Stomach (tissue), 9 donors: ENCODE measurements around the gene PDXDC1. TPM values are rescaled to one million over a fixed set of nuclear protein-coding genes. Genes with fewer than 3 reads are reported as not detected.
"Not testable (repeated sequence)": the region's sequence is repeated elsewhere in the genome, so short reads cannot be mapped to it uniquely, and the experiment has no call there.

Experiments
- DNase-seq, 2 donors: peaks; one replicate each; pipeline versions ENCODE4 v3.0.0 to v3.0.0-alpha.2; 2013 to 2019
- H3K27ac ChIP-seq, 5 donors: fragments of 200-600 bp in 4 of 5; sonication (generic) in 4 of 5; one replicate each; pipeline ENCODE4 v1.5.1; 2013 to 2019; ENCODE audit warnings: mild to moderate bottlenecking in 1 of 5, moderate library complexity in 1 of 5
- H3K27me3 ChIP-seq, 3 donors: fragments of 200-600 bp; sonication (generic); one replicate each; pipeline ENCODE4 v1.5.1; 2017 to 2019; ENCODE audit warnings: mixed run types in 1 of 3
- H3K36me3 ChIP-seq, 4 donors: fragments of 200-600 bp; sonication (generic); 1 replicate in 3 of 4; 2 replicates in 1 of 4; pipeline ENCODE4 v1.5.1; 2016 to 2019
- H3K4me1 ChIP-seq, 4 donors: fragments of 200-600 bp; sonication (generic); one replicate each; pipeline ENCODE4 v1.5.1; 2016 to 2019
- H3K4me3 ChIP-seq, 4 donors: fragments of 200-600 bp; sonication (generic) in 3 of 4; one replicate each; pipeline ENCODE4 v1.5.1; 2016 to 2019; ENCODE audit warnings: mild to moderate bottlenecking in 1 of 4
- H3K9me3 ChIP-seq, 4 donors: fragments of 200-600 bp; sonication (generic); one replicate each; pipeline ENCODE4 v1.5.1; 2016 to 2019
- EP300 ChIP-seq: sonication (generic); formaldehyde crosslinking; IDR thresholded peaks from one replicate; pipeline ENCODE4 v1.6.1; 2017; ENCODE audit warnings: antibody characterized with exemption
- POLR2A ChIP-seq, 4 donors: fragments of 450-650 bp; IDR thresholded peaks; one replicate each; pipeline ENCODE4 v1.6.1; 2016; ENCODE audit warnings: antibody characterized with exemption in 4 of 4, control low read depth in 2 of 4, mild to moderate bottlenecking in 1 of 4, moderate library complexity in 1 of 4
- POLR2AphosphoS5 ChIP-seq, 3 donors: sonication (generic); formaldehyde crosslinking; IDR thresholded peaks; one replicate each; pipeline ENCODE4 v1.6.1; 2016; ENCODE audit warnings: antibody characterized with exemption in 3 of 3
- WGBS, 5 donors: extraction: QIAGEN DNeasy Blood & Tissue Kit in 3 of 5; methylation state at CpG; one replicate each; pipeline versions ENCODE4 v1.1.5 to v1.1.7; 2013 to 2018; 5-methylcytosine and 5-hydroxymethylcytosine counted together
- intact Hi-C: fragments of 100-400 bp; cut with DNase I; formaldehyde crosslinking; loops from one replicate; pipeline ENCODE4 v1.15.1; 2023; ENCODE audit warnings: low total_unique reads
- polyA plus RNA-seq, 3 donors: library from polyadenylated mRNA; stranded (reverse); fragments of 200-250 nt; gene quantifications; one replicate each; pipeline ENCODE4 v1.2.3, GENCODE V29; 2013
- total RNA-seq, 5 donors: library from RNA; depleted of rRNA; stranded (reverse); fragments of >200 nt; gene quantifications; one replicate each; pipeline versions ENCODE4 v1.1.0 to v1.2.3, GENCODE V29; 2014 to 2016
- TF ChIP-seq, protein P1 (sequence below), 7 experiments: fragments of 450-650 bp in 4 of 7; fragments of 200-600 bp in 3 of 7; sonication (generic) in 3 of 7; IDR thresholded peaks; one replicate each; pipeline ENCODE4 v1.5.1; 2016 to 2019; ENCODE audit warnings: antibody characterized with exemption in 7 of 7, control low read depth in 2 of 7, mild to moderate bottlenecking in 1 of 7
- donor health status: healthy with polysubstance abuse.
- donor health status: Bipolar disorder and iron deficiency.
- donor health status: healthy.

The PDXDC1 gene
- total and polyA plus RNA-seq, 8 donors = 35.1 to 126 (median 84.0) TPM

DNA sequence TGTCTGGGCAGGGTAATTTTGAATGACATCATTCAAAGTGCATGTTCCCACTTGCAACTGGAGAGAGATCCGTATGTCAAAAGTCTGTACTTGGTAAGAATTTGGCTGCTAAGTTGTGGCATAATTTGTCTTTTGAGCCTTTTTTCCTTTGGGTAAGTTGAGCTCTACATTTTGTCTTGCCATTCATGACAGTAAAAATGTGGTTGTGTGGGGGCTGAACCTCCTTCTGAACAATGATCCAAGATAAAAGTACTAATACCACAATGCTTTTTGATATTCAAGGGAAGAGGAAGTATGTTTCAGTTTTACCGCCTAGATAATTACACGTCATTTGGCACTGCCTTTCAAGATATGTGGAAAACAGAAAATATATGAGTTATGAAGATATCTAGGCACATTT, 32.1 kb upstream of the PDXDC1 start:
- WGBS, 5 donors = 46 to 81% (median 52%) methylated on average over 3 of the region's 3 CpGs
- H3K4me1 ChIP-seq, H3K9me3 ChIP-seq, H3K36me3 ChIP-seq, H3K27me3 ChIP-seq, H3K27ac ChIP-seq, intact Hi-C loops, H3K4me3 ChIP-seq, DNase-seq: not testable (repeated sequence)

DNA sequence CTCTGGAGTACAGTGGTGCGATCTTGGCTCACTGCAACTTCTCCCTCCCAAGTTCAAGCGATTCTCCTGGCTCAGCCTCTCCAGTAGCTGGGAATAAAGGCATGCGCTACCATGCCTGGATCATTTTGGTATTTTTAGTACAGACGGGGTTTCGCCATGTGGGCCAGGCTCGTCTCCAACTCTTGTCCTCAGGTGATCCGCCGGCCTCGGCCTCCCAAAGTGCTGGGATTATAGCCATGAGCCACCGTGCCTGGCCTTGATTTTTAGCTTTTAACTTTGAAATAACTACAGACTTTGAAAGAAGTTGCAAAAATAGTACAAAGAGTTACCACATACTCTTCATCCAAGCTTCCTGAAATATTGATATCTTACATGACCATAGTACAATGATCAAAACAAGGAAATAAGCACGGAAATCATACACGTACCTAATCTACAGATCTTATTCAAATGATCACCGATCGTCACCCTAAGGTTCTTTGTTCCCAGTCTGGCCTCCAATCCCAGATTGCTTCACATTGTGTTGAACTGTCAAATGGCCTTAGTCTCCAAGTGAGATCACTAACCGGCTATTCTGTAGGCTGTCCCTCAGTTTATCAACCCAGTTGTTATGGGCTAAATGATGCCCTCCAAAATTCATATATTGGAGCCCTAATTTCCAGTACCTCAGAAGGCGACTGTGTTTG, 19.1 kb upstream of the PDXDC1 start:
- Histone ChIP-seq H3K36me3 (no peaks in the 10 kb centered on the region), H3K4me3 (no peak overlapping the region), H3K9me3 (no peaks in the 10 kb centered on the region), H3K4me1 (peaks cover 7 to 15% (median 13%) of the 10 kb centered on the region in 4 donors), H3K27me3 (no peaks in the 10 kb centered on the region), H3K27ac (no peak overlapping the region)
- 90 to 95% (median 91%) methylated on average over 16 of the region's 16 CpGs for WGBS, 5 donors
- DNase-seq = no peak
- TF ChIP-seq POLR2AphosphoS5 (IDR thresholded peaks at IDR 0.05) = no peak
- no peak for TF ChIP-seq EP300
- TF ChIP-seq, protein P1, sequence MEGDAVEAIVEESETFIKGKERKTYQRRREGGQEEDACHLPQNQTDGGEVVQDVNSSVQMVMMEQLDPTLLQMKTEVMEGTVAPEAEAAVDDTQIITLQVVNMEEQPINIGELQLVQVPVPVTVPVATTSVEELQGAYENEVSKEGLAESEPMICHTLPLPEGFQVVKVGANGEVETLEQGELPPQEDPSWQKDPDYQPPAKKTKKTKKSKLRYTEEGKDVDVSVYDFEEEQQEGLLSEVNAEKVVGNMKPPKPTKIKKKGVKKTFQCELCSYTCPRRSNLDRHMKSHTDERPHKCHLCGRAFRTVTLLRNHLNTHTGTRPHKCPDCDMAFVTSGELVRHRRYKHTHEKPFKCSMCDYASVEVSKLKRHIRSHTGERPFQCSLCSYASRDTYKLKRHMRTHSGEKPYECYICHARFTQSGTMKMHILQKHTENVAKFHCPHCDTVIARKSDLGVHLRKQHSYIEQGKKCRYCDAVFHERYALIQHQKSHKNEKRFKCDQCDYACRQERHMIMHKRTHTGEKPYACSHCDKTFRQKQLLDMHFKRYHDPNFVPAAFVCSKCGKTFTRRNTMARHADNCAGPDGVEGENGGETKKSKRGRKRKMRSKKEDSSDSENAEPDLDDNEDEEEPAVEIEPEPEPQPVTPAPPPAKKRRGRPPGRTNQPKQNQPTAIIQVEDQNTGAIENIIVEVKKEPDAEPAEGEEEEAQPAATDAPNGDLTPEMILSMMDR (IDR thresholded peaks at IDR 0.05) = no peak
- TF ChIP-seq POLR2A (IDR thresholded peaks at IDR 0.05) = no peak
- intact Hi-C loops = no loop called here

DNA sequence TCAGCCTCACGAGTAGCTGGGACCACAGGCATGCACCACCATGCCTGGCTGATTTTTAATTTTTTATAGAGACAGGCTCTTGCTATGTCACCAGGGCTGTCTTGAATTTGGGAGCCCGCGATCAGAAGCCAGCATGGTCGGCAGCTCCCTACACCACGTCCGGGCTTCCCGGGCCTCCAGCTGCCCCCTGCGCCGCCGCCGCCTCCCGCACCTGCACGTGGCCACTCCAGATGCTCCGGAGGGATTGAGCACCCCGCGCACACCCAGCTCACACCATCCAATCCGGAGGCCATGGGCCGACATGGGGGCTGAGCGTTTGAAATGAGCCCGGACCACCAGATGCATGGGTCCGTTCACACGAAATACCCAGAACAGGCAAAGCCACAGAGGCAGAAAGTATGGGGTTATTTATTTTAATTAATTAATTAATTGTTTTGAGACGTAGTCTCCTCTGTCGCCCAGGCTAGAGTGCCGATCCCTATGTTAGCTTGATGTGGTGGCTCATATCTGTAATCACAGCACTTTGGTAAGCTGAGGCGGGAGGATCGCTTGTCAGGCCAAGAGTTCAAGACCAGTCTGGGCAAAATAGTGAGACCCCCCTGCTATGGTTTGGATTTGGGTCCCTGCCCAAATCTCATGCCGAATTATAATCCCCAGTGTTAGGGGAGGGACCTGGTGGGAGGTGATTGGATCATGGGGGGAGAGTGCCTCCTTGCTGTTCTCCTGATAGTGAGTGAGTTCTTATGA, 17.1 kb upstream of the PDXDC1 start:
- no peak overlapping the region for H3K4me3 ChIP-seq
- H3K9me3 ChIP-seq = no peaks in the 10 kb centered on the region
- H3K4me1 ChIP-seq = peaks cover 7 to 27% (median 17%) of the 10 kb centered on the region in 4 donors
- H3K27ac ChIP-seq = no peak overlapping the region
- no peaks in the 10 kb centered on the region for H3K36me3 ChIP-seq
- no peaks in the 10 kb centered on the region for H3K27me3 ChIP-seq
- intact Hi-C loops = no loop called here
- WGBS, 5 donors = 91 to 95% (median 93%) methylated on average over 28 of the region's 28 CpGs
- DNase-seq = peak in 1 of 2 donors; percentile 24
- TF ChIP-seq POLR2AphosphoS5 (IDR thresholded peaks at IDR 0.05) = no peak
- TF ChIP-seq, protein P1 (IDR thresholded peaks at IDR 0.05) = no peak
- no peak for TF ChIP-seq POLR2A (IDR thresholded peaks at IDR 0.05)
- TF ChIP-seq EP300 = no peak

DNA sequence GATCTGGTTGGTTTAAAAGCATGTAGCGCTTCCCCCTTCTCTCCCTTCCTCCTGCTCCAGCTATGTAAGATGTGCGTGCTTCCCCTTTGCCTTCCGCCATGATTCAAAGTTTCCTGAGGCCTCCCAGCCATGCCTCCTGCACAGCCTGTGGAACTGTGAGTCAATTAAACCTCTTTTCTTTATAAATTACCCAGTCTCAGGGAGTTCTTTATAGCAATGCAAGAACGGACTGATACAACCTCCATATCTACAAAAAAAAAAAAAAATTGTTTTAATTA, 16.6 kb upstream of the PDXDC1 start:
- TF ChIP-seq POLR2A (IDR thresholded peaks at IDR 0.05) (no peak), EP300 (no peak), POLR2AphosphoS5 (IDR thresholded peaks at IDR 0.05) (no peak)
- TF ChIP-seq, protein P1 (IDR thresholded peaks at IDR 0.05) = no peak
- Histone ChIP-seq H3K4me3 (no peak overlapping the region), H3K27ac (no peak overlapping the region), H3K9me3 (peaks cover 0 to under 1% (median 0%) of the 10 kb centered on the region in 4 donors), H3K36me3 (no peaks in the 10 kb centered on the region), H3K27me3 (no peaks in the 10 kb centered on the region), H3K4me1 (peaks cover 7 to 27% (median 17%) of the 10 kb centered on the region in 4 donors)
- no peak for DNase-seq
- intact Hi-C loops = no loop called here
- WGBS, 5 donors = 88 to 96% (median 95%) methylated on average over 4 of the region's 4 CpGs

DNA sequence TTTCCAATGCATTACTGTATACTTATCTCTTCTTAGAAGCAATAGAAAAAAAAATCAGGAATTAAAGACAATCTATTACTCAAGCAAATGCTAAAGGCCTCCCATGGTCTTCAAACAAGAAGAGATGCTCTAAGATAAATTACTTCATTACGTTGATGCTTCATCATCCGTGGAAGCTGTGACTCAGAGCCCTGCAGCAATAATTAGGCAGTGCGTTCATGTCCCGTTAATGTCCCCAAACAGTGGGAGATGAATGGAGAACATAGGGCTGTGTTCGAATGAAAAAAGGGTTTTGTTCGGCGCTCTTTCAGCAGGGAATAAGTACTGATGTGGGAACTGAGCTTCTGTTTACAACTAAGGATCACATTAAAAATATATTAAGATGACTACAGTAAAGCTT, 15.9 kb upstream of the PDXDC1 start:
- Histone ChIP-seq H3K4me1 (peaks cover 7 to 27% (median 17%) of the 10 kb centered on the region in 4 donors), H3K27ac (no peak overlapping the region), H3K36me3 (no peaks in the 10 kb centered on the region), H3K9me3 (peaks cover 0 to 4% (median 0%) of the 10 kb centered on the region in 4 donors), H3K4me3 (no peak overlapping the region), H3K27me3 (no peaks in the 10 kb centered on the region)
- intact Hi-C loops = no loop called here
- TF ChIP-seq EP300 = no peak
- TF ChIP-seq, protein P1 (IDR thresholded peaks at IDR 0.05) = no peak
- no peak for TF ChIP-seq POLR2AphosphoS5 (IDR thresholded peaks at IDR 0.05)
- TF ChIP-seq POLR2A (IDR thresholded peaks at IDR 0.05) = no peak
- 82 to 91% (median 89%) methylated on average over 7 of the region's 7 CpGs for WGBS, 5 donors
- no peak for DNase-seq
